Measurements from ENCODE around the gene CCL11.

The CCL11 gene

DNA sequence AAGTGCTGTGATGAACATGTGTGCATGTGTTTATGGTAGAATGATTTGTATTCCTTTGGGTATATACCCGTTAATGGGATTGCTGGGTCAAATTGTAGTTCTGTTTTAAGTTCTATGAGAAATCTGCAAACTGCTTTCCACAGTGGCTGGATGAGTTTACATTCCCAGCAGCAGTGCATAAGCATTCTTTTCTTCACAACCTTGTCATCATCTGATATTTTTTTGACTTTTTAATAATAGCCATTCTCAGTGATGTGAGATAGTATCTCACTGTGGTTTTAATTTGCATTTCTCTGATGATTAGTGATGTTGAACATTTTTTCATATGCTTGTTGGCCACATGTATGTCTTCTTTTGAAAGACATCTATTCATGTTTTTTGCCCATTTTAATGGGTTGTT, 52.2 kb downstream of the CCL11 start:
- no peak overlapping the region for H3K4me3 ChIP-seq (ENCODE audit: low read depth, low read length)
- no peak for DNase-seq (ENCODE audit: low read depth)
- TF ChIP-seq, protein P1, sequence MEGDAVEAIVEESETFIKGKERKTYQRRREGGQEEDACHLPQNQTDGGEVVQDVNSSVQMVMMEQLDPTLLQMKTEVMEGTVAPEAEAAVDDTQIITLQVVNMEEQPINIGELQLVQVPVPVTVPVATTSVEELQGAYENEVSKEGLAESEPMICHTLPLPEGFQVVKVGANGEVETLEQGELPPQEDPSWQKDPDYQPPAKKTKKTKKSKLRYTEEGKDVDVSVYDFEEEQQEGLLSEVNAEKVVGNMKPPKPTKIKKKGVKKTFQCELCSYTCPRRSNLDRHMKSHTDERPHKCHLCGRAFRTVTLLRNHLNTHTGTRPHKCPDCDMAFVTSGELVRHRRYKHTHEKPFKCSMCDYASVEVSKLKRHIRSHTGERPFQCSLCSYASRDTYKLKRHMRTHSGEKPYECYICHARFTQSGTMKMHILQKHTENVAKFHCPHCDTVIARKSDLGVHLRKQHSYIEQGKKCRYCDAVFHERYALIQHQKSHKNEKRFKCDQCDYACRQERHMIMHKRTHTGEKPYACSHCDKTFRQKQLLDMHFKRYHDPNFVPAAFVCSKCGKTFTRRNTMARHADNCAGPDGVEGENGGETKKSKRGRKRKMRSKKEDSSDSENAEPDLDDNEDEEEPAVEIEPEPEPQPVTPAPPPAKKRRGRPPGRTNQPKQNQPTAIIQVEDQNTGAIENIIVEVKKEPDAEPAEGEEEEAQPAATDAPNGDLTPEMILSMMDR (IDR thresholded peaks at IDR 0.05; ENCODE audit: control insufficient read depth, extremely low read depth, insufficient read depth) = no peak

All from LNCaP clone FGC (cell line).